ENCODE measurements around the gene IGFBP7. TPM values are rescaled to one million over a fixed set of nuclear protein-coding genes. Genes with fewer than 3 reads are reported as not detected.

The IGFBP7 gene
- total RNA-seq, 2 experiments from 2014 or later: not detected

DNA sequence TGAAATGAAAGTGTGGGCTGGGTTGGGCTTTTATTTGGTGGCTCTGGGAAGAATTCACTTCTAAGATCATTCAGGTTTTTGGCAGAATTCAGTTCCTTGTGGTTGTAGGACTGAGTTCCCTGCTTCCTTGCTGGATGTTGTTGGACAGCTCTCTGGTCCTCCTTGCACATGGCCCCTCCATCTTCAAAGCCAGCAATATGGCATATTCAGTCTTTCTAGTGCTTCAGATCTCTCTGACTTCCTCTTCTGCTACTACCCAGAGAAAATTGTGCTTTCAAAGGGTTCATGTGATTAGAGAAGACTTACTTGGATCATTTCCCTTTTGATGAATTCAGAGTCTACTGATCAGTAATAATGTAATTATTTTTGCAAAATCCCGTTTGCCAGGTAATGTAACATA is 12.8 kb upstream of the IGFBP7 start:
- Mint-ChIP-seq H3K27ac (no peak overlapping the region), H3K4me3 (no peak overlapping the region), H3K9me3 (peaks cover 8% of the 10 kb centered on the region), H3K36me3 (ENCODE audit: low read depth) (no peaks in the 10 kb centered on the region), H3K27me3 (peaks cover 8% of the 10 kb centered on the region), H3K4me1 (no peaks in the 10 kb centered on the region)
- DNase-seq: no peak
- ChIA-PET POLR2A (no interaction called here), CTCF (no interaction called here)

- Mint-ChIP-seq H3K27ac (no peak overlapping the region), H3K4me3 (no peak overlapping the region), H3K4me1 (no peaks in the 10 kb centered on the region), H3K9me3 (no peaks in the 10 kb centered on the region), H3K36me3 (ENCODE audit: low read depth) (no peaks in the 10 kb centered on the region), H3K27me3 (peaks cover 33% of the 10 kb centered on the region)
- ChIA-PET CTCF (interaction anchor here (1.0 kb wide), 1 partner anchor 45 kb away, joined by 3 read pairs; no protein-coding TSS in a partner anchor), POLR2A (no interaction called here)
- DNase-seq: no peak
Measured at GRCh38 chr4:57119054-57119651, 9.0 kb upstream of the IGFBP7 start.

- Mint-ChIP-seq H3K27me3 (peaks cover 42% of the 10 kb centered on the region), H3K4me3 (no peak overlapping the region), H3K36me3 (ENCODE audit: low read depth) (no peaks in the 10 kb centered on the region), H3K9me3 (no peaks in the 10 kb centered on the region), H3K27ac (no peak overlapping the region), H3K4me1 (no peaks in the 10 kb centered on the region)
- ChIA-PET CTCF (interaction anchor here (0.8 kb wide), 1 partner anchor 158 kb away, joined by 3 read pairs; no protein-coding TSS in a partner anchor), POLR2A (no interaction called here)
- no peak for DNase-seq
Measured at GRCh38 chr4:57117491-57117890, 7.3 kb upstream of the IGFBP7 start.

- CTCF ChIA-PET: no interaction called here
- Mint-ChIP-seq H3K9me3 (no peaks in the 10 kb centered on the region), H3K27me3 (peaks cover 53% of the 10 kb centered on the region), H3K4me1 (peaks cover 6% of the 10 kb centered on the region), H3K36me3 (ENCODE audit: low read depth) (no peaks in the 10 kb centered on the region), H3K4me3 (no peak overlapping the region), H3K27ac (no peak overlapping the region)
- POLR2A ChIA-PET: no interaction called here
- no peak for DNase-seq
Measured at GRCh38 chr4:57116245-57116644, 6.1 kb upstream of the IGFBP7 start.

DNA sequence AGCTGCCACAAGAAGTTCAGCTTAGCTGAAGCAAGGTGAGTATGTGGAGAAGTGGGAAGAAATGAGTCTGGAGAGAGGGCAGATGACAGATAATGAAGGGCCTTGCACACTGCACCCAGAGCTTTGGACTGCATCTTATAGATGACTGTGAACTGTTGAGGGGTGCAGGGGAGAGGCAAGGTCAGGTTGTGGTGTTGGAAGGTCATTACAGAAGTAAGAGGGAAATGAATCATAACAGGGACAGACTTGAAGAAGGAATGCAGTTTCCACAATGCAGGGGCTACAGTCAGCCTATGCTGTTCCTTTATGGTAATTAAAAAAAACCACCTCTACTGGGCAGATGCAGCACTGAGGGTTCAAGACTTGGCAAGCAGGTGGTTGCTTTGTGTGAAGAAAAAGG is 4.8 kb upstream of the IGFBP7 start:
- no peak overlapping the region for H3K27ac Mint-ChIP-seq
- CTCF ChIA-PET: interaction anchor here (0.7 kb wide), 1 partner anchor 76 kb away, joined by 5 read pairs; no protein-coding TSS in a partner anchor

DNA sequence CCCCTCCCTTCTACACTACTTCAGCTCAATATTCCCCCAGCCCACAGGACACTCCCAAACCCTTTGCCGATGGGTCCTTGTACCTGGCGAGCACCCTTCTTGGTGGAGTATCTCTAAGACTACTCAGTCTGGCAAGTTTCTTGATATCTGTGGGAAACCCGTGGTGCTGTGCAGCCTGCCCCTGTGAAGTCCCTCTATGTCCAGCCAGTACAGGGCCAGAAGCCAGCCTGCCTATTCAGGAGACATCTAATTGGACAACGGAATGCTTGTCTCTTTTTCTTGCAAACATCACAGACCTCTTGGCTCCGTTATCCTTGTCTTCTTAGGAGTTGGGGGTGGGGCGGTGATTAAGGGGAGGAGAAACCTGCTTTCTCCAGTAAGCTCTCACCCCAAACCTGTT is 3.7 kb upstream of the IGFBP7 start:
- no peak for DNase-seq
- H3K27me3 Mint-ChIP-seq: peaks cover 63% of the 10 kb centered on the region
- no peak overlapping the region for H3K4me3 Mint-ChIP-seq
- ChIA-PET POLR2A (no interaction called here), CTCF (no interaction called here)
- H3K36me3 Mint-ChIP-seq (ENCODE audit: low read depth): peaks cover 2% of the 10 kb centered on the region
- peaks cover 19% of the 10 kb centered on the region for H3K4me1 Mint-ChIP-seq
- no peaks in the 10 kb centered on the region for H3K9me3 Mint-ChIP-seq
- no peak overlapping the region for H3K27ac Mint-ChIP-seq

More for the DNA sequence above, 4.8 kb upstream of the IGFBP7 start:
- DNase-seq: no peak
- no peaks in the 10 kb centered on the region for H3K9me3 Mint-ChIP-seq
- H3K27me3 Mint-ChIP-seq: peaks cover 62% of the 10 kb centered on the region
- H3K4me1 Mint-ChIP-seq: peaks cover 14% of the 10 kb centered on the region
- peaks cover 2% of the 10 kb centered on the region for H3K36me3 Mint-ChIP-seq (ENCODE audit: low read depth)
- no peak overlapping the region for H3K4me3 Mint-ChIP-seq
- POLR2A ChIA-PET: no interaction called here

DNA sequence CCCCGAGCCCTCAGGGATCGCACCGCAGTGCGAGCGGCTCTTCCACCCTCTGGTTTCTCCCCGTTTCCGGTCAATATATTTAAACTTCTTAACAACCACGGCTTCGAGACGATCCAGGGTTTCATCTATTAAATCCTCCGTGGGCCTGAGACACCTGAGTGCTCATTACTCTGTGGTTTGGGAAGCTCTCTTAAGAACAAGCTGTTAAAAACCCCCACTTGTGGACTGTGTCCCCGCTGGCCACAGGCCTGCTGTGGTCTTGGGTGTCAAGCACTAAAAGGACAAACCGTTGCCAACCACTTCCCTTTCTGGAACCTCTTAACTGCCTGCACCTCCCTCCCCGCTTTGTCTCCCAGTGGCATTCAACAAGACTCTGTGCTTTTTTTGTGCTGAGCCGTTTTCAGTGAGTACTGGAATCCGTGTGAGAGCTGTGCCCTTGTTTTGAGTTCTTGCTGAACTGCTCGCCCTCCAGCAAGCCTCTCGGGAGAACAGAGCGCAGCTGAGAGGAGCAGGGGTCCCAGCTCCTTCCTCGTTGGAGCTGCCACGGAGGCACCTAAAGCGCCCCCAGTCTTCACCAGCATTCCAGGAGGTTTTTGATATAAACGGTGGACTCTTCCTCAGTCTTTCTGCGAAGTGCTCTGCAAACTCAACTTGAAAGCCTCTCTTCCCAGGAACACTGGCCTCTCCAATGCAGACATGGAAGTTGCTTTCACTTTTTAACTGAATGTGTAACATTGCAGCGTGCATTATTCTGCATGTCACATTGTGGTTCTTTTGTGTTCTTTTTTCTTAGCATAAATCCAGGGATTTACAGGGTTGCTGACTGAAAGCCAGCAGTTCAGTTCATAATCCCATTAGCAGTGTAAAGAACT is 691 bp upstream of the IGFBP7 start:
- peaks cover 65% of the 10 kb centered on the region for H3K27me3 Mint-ChIP-seq
- no peak overlapping the region for H3K27ac Mint-ChIP-seq
- POLR2A ChIA-PET: no interaction called here
- H3K4me3 Mint-ChIP-seq: peak overlapping the region; percentile 69
- peak; percentile 23 for DNase-seq
- no peaks in the 10 kb centered on the region for H3K9me3 Mint-ChIP-seq
- peaks cover 20% of the 10 kb centered on the region for H3K4me1 Mint-ChIP-seq
- H3K36me3 Mint-ChIP-seq (ENCODE audit: low read depth): peaks cover 2% of the 10 kb centered on the region
- CTCF ChIA-PET: interaction anchor here (0.9 to 1.5 kb wide), 2 partner anchors 52 to 79 kb away, joined by 3 to 6 read pairs; no protein-coding TSS in a partner anchor

DNA sequence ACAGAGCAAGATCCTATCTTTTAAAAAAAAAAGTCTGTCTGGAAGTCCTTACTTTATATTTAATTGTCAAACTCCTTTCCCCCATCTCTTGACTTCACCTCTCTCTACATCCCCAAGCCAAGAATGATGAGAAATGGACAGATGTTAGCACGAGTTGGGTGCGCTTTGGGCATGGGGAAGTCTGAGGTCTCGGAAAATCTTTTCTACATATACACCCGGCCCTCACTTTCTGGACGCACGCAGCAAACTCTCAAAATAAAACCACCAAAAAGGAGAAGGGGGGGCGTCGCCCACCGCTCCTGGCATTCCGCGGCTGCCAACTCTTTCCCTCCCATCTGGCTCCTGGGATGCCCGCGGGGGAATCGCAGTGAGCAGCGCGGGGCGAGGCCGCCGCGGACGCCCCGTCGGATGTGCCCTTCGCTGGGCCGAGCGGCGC is 756 bp downstream of the IGFBP7 start:
- POLR2A ChIA-PET: no interaction called here
- Mint-ChIP-seq H3K27me3 (peaks cover 69% of the 10 kb centered on the region), H3K4me3 (peak overlapping the region; percentile 41), H3K9me3 (no peaks in the 10 kb centered on the region), H3K36me3 (ENCODE audit: low read depth) (peaks cover 2% of the 10 kb centered on the region), H3K27ac (no peak overlapping the region), H3K4me1 (peaks cover 20% of the 10 kb centered on the region)
- CTCF ChIA-PET: no interaction called here
- no peak for DNase-seq

DNA sequence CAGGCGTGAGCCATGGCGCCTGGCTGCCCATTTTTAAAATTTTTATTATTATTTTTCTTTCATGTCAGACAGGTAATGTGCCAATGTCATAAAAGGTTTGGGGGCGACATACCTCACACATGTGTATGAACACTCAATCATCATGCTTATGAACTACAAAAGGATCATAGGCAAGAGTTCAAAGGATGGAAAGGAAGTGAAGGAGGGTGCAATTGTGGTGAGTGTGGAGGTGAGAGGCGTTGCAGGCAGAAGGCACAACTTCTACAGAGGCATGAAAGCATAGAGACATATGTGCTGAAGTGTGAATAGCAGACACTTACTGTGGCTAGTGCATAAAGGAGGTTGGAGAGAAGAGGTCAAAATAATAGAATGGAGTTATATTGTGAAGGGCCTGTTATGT is 4.0 kb downstream of the IGFBP7 start:
- no peak for DNase-seq
- H3K27ac Mint-ChIP-seq: no peak overlapping the region
- peaks cover 56% of the 10 kb centered on the region for H3K27me3 Mint-ChIP-seq
- H3K36me3 Mint-ChIP-seq (ENCODE audit: low read depth): peaks cover 2% of the 10 kb centered on the region
- ChIA-PET CTCF (interaction anchor here (0.6 to 0.9 kb wide), 2 partner anchors 57 to 561 kb away, joined by 4 to 5 read pairs; no protein-coding TSS in a partner anchor), POLR2A (no interaction called here)
- H3K4me3 Mint-ChIP-seq: no peak overlapping the region
- peaks cover 13% of the 10 kb centered on the region for H3K4me1 Mint-ChIP-seq
- no peaks in the 10 kb centered on the region for H3K9me3 Mint-ChIP-seq

DNA sequence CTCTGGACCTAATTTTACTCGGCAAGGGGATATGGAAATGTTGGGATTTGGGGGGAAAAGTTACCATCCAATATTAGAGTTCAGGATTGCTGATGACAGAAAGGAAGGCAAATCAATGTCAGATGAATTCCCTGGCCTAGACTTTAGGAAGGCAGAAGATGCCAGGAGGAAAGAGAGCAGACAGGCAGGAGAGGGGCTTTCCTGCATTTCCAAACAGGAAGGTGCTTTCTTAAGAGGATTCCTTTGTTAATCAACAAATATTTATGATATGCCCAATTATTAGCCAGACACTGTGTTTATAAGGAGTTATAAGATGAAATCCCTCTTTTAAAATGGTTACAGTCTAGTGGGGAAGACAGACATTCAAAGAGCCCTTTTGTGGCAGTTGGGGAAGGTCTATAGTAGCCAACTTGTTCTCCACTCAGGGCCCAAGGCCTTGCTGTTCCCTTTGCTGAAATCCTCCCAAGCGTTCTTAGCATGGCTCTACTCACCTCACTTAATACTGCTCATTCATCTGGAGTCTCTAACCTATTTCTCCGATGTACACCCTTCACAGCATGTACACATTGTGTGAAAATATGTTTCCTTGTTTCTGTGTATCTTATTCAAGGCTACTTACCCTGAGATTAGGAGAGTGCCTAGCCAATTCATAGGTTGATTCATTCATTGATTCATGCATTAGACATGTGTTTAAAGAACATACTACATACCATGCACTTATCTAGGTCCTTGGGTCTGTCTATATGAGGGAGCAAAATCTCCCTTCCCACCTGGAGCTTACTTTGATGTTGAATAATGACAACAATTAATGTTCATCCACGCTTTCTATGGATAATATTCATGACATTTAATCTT is 5.3 kb downstream of the IGFBP7 start:
- ChIA-PET POLR2A (no interaction called here), CTCF (no interaction called here)
- no peak for DNase-seq
- H3K27me3 Mint-ChIP-seq: peaks cover 48% of the 10 kb centered on the region
- H3K9me3 Mint-ChIP-seq: no peaks in the 10 kb centered on the region
- H3K4me1 Mint-ChIP-seq: peaks cover 6% of the 10 kb centered on the region
- no peak overlapping the region for H3K27ac Mint-ChIP-seq
- no peak overlapping the region for H3K4me3 Mint-ChIP-seq
- H3K36me3 Mint-ChIP-seq (ENCODE audit: low read depth): no peaks in the 10 kb centered on the region

GRCh38 chr4:57103051-57103450 is 7.1 kb downstream of the IGFBP7 start:
- DNase-seq: no peak
- Mint-ChIP-seq H3K27me3 (peaks cover 40% of the 10 kb centered on the region), H3K36me3 (ENCODE audit: low read depth) (no peaks in the 10 kb centered on the region), H3K4me3 (no peak overlapping the region), H3K4me1 (no peaks in the 10 kb centered on the region), H3K9me3 (no peaks in the 10 kb centered on the region), H3K27ac (no peak overlapping the region)
- ChIA-PET CTCF (no interaction called here), POLR2A (no interaction called here)

DNA sequence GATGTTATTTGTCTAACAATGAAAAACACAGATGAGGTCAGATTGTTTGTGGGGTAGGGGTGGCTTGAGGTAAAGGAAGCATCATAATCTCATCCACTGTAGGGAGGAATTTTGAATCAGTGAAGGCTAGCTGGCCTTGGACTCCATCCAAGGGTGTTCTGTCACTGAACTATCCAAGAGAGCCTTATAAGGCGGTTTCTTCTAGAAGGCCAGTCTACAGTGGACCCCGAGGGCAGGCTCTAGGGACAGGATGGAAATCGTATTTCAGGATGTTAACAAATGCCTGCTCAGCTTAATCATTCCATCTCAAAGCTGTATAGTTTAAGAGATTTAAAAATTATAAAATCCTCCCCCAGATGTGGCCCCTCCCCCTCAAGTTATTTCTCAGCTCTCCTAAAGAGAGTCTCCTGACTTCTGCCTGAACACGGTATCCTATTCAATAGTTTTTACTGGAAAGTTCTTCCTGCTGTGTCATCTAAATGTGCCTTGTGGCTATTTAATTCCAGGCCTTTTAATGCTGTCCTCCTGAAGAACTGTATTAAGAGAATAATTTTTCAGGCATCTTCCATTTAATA is 8.0 kb downstream of the IGFBP7 start:
- ChIA-PET CTCF (no interaction called here), POLR2A (no interaction called here)
- Mint-ChIP-seq H3K27ac (no peak overlapping the region), H3K4me1 (no peaks in the 10 kb centered on the region), H3K27me3 (peaks cover 37% of the 10 kb centered on the region), H3K9me3 (no peaks in the 10 kb centered on the region), H3K4me3 (no peak overlapping the region), H3K36me3 (ENCODE audit: low read depth) (no peaks in the 10 kb centered on the region)
- no peak for DNase-seq
